ENCODE results near the gene MATN4. TPM values are rescaled to one million over a fixed set of nuclear protein-coding genes. Genes with fewer than 3 reads are reported as not detected.

MATN4 gene
- total RNA-seq, 4 donors from 2014 or later: 0.19 to 0.24 TPM; not detected in 2

DNA sequence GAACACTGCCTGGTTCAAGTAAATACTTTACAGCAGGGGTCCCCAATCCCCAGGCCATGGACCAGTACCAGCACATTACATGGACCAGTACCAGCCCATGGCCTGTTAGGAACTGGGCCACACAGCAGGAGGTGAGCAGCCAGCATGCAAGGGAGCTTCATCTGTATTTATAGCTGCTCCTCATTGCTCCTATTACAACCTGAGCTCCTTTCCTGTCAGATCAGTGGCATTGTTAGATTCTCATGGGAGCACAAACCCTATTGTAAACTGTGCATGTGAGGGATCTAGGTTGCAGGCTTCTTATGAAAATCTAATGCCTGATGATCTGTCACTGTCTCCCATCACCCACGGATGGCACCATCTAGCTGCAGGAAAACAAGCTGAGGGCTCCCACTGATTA lies 13.4 kb downstream of the MATN4 start:
- TF ChIP-seq, protein P1, sequence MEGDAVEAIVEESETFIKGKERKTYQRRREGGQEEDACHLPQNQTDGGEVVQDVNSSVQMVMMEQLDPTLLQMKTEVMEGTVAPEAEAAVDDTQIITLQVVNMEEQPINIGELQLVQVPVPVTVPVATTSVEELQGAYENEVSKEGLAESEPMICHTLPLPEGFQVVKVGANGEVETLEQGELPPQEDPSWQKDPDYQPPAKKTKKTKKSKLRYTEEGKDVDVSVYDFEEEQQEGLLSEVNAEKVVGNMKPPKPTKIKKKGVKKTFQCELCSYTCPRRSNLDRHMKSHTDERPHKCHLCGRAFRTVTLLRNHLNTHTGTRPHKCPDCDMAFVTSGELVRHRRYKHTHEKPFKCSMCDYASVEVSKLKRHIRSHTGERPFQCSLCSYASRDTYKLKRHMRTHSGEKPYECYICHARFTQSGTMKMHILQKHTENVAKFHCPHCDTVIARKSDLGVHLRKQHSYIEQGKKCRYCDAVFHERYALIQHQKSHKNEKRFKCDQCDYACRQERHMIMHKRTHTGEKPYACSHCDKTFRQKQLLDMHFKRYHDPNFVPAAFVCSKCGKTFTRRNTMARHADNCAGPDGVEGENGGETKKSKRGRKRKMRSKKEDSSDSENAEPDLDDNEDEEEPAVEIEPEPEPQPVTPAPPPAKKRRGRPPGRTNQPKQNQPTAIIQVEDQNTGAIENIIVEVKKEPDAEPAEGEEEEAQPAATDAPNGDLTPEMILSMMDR (IDR thresholded peaks at IDR 0.05): no peak
- DNase-seq (ENCODE audit: low spot score) (no peak), ATAC-seq (ENCODE audit: low FRiP score) (no peak)

DNA sequence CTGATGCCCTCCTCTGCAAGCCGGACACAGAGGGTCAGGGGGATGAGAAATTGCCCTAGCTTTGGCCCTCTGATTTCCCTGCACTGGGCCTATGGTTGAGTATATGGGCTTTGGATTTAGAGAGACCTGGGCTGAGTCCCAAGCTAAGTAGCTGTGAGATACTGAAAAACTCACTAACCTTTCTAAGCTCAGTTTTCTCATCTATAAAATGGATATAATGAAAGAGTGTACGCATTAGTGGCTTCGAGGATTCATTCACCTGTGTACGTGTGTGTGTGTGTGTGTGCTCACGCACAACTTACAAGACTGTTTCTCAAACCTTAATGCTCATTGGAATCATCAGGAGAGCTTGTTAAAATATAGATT lies 14.1 kb downstream of the MATN4 start:
- DNase-seq (ENCODE audit: low spot score) (no peak), ATAC-seq (ENCODE audit: low FRiP score) (no peak)
- TF ChIP-seq, protein P1 (IDR thresholded peaks at IDR 0.05): no peak

DNA sequence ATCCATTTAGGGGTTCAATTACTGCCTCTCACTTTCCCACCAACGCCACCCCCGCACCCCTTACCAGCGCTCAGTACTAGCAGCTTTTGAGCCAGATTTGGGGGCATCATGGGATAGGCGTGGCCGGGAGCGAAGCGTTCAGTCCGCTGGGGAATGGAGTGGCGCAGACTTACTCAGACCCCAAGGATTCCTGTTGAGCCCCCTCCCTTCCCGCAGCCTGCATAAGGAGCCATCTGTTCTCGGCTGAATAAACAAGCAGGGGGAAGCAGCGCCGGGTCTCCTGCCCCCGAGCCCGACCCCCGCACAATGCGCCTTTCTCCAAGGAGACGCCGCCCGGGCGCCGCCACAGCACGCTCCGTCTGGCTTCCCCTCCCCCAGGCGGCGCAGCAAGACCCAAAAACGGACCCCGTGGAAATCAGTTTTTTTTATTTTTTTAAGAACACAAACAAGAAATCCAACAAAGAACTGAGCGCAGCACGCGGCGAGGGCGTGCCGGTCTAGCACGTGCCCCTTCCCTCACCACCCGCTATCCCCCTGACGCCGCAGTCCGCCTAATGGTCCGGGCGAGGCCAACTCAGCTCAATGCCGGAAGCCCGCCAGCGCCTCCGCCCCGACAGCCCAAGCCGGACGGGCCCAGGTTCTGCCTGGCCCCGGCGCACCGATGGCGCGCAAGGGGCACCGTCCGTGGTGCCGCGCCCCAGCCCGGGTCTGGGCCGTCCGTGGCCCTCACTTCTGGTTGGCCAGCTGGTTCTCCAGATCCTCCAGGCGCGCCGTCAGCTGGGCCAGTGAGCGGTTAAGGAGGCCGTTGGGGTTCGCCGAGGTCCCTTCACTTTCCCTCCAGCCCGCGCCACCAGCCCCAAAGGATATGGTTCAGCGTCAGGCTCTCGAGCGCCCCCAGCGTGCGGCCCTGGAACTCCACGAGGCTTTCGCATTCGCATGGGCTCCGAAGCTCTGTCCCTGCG lies 14.8 kb downstream of the MATN4 start:
- TF ChIP-seq, protein P1 (IDR thresholded peaks at IDR 0.05): peak in 2 of 3 donors; percentile 51 to 87
- DNase-seq (ENCODE audit: low spot score) (peak; percentile 83), ATAC-seq (ENCODE audit: low FRiP score) (peak; percentile 75)

DNA sequence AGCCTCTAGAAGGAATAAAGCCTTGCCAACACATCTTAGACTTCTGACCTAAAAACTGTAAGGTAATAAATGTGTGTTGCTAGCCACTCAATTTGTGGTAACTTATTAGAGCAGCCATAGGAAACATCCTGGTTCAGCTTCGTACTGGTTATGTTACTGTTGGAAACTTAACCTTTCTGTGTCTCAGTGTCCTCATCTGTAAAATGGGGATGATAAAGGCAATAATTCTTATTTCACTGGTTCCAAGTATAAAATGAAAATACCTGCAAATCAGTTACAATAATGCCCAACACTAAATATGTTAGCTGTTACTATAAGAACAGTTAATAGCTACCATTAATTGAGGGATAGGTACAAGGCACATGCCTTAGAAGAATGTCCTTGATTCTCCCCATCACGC lies 15.8 kb downstream of the MATN4 start:
- TF ChIP-seq, protein P1 (IDR thresholded peaks at IDR 0.05): no peak
- DNase-seq (ENCODE audit: low spot score) (no peak), ATAC-seq (ENCODE audit: low FRiP score) (no peak)

DNA sequence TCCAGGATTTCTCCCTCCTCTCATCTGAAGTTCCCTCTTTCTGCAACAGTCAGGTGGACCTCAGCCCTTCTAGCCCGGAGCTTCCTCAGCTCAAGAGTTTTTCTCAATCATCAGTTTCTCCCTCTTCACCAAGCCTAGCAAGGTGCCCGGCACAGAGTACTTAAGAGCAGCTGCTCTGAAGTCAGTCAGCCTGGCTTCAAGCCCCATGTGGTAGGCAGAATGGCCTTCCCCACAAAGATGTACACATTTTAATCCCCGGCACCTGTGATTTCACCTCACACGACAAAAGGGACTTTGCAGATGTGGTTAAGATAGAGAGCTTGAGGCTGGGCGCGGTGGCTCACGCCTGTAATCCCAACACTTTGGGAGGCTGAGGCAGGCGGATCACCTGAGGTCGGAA lies 16.6 kb downstream of the MATN4 start:
- TF ChIP-seq, protein P1 (IDR thresholded peaks at IDR 0.05): no peak
- DNase-seq (ENCODE audit: low spot score) (no peak), ATAC-seq (ENCODE audit: low FRiP score) (no peak)

DNA sequence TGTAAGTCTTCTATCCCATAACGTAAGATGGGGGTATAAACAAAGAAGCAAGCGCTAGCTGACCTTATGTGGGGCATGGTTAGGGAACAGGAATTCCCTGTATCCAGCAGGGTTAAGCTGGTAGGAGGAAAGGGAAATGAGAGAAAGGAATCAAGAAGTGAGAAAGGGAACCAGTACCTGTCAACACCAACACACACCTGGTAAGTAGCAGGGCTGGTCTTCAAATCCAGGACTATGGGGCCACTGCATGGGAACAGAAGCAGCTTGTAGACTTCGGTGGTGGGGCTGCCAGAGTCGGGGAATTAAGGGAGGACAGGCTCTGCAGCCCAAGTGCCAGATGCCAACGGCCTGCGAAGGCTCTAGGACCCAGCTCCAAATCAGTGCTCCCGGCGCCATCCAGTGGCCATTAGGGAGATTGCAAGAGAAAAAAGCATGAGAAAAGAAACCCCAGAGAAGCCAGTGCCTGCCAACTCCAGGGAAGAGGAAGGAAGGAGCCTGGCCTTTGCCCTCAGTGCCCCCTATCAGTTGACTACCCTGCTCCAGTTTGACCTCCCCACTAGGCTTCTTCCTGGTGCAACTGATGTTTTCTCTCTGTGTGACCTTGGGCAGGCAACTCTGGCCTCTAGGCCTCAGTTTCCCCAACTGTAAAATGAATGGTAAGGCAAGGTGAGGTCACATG lies 17.3 kb downstream of the MATN4 start:
- ATAC-seq (ENCODE audit: low FRiP score) (peak; percentile 51), DNase-seq (ENCODE audit: low spot score) (peak; percentile 82)
- TF ChIP-seq, protein P1 (IDR thresholded peaks at IDR 0.05): peak in 2 of 3 donors; percentile 33 to 59
